Liver (tissue), 3 donors: Measurements from ENCODE around the gene EDN1.

Source experiments
- ATF3 ChIP-seq: IDR thresholded peaks from 2 replicates; pipeline ENCODE4 v1.6.1; 2016; ENCODE audit warnings: antibody characterized with exemption
- EGR1 ChIP-seq, 2 donors: IDR thresholded peaks; 2 replicates each; pipeline ENCODE4 v1.6.1; 2016 to 2018; ENCODE audit warnings: antibody characterized with exemption in 2 of 2, low read depth in 2 of 2
- FOXA1 ChIP-seq: IDR thresholded peaks from 2 replicates; pipeline ENCODE4 v1.6.1; 2016; ENCODE audit warnings: antibody characterized with exemption
- GABPA ChIP-seq, 2 donors: IDR thresholded peaks in 1 of 2; conservative IDR thresholded peaks in 1 of 2; 2 replicates each; pipeline ENCODE4 v1.6.1; 2016; ENCODE audit warnings: antibody characterized with exemption in 2 of 2, mild to moderate bottlenecking in 1 of 2, moderate library complexity in 1 of 2
- JUND ChIP-seq, 2 donors: IDR thresholded peaks; 2 replicates each; pipeline ENCODE4 v1.6.1; 2016; ENCODE audit warnings: antibody characterized with exemption in 2 of 2
- MAX ChIP-seq: IDR thresholded peaks from 2 replicates; pipeline ENCODE4 v1.6.1; 2016; ENCODE audit warnings: antibody characterized with exemption
- RAD21 ChIP-seq, 2 donors: IDR thresholded peaks; 2 replicates each; pipeline ENCODE4 v1.6.1; 2016; ENCODE audit warnings: antibody characterized with exemption in 2 of 2, mild to moderate bottlenecking in 2 of 2
- SP1 ChIP-seq: IDR thresholded peaks from 2 replicates; pipeline ENCODE4 v1.6.1; 2018; ENCODE audit warnings: antibody characterized with exemption, mild to moderate bottlenecking
- TAF1 ChIP-seq: conservative IDR thresholded peaks from 2 replicates; pipeline ENCODE4 v1.6.1; 2016; ENCODE audit warnings: antibody characterized with exemption, mild to moderate bottlenecking
- YY1 ChIP-seq: IDR thresholded peaks from 2 replicates; pipeline ENCODE4 v1.6.1; 2016; ENCODE audit warnings: antibody characterized with exemption, mild to moderate bottlenecking
- TF ChIP-seq, protein P1 (sequence below): fragments of 150-350 bp; IDR thresholded peaks from 2 replicates; pipeline ENCODE4 v1.5.1; 2017; ENCODE audit warnings: improper control_type of control experiment, low read depth, low read length; ENCODE audit not compliant: missing input control
- TF ChIP-seq, protein P2 (sequence below): IDR thresholded peaks from 2 replicates; pipeline ENCODE4 v1.6.1; 2016; ENCODE audit warnings: antibody characterized with exemption
- TF ChIP-seq, protein P3 (sequence below): IDR thresholded peaks from 2 replicates; pipeline ENCODE4 v1.6.1; 2016; ENCODE audit warnings: antibody characterized with exemption, mild to moderate bottlenecking
- donor health status: healthy.
- donor health status: healthy.

DNA sequence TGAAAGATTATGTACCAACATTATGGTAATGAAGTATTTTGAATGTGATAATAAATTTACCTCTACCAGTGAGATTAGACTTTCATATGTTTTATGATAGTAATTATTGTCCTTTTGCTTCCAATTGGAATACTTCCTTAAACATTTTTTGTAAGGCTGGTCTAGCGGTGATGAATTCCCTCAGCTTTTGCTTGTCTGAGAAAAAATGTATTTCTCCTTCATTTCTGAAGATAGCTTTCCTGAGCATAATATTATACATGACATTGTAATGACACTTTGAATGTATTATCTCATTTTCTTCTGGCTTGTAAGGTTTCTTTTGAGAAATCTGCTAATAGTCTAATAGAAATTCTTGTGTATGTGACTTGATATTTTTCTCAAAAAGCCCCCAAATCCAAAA, 18.6 kb upstream of the EDN1 start:
- TF ChIP-seq, protein P1, sequence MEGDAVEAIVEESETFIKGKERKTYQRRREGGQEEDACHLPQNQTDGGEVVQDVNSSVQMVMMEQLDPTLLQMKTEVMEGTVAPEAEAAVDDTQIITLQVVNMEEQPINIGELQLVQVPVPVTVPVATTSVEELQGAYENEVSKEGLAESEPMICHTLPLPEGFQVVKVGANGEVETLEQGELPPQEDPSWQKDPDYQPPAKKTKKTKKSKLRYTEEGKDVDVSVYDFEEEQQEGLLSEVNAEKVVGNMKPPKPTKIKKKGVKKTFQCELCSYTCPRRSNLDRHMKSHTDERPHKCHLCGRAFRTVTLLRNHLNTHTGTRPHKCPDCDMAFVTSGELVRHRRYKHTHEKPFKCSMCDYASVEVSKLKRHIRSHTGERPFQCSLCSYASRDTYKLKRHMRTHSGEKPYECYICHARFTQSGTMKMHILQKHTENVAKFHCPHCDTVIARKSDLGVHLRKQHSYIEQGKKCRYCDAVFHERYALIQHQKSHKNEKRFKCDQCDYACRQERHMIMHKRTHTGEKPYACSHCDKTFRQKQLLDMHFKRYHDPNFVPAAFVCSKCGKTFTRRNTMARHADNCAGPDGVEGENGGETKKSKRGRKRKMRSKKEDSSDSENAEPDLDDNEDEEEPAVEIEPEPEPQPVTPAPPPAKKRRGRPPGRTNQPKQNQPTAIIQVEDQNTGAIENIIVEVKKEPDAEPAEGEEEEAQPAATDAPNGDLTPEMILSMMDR, result no peak
- TF ChIP-seq SP1, result no peak
- TF ChIP-seq MAX, result no peak
- TF ChIP-seq YY1, result no peak
- TF ChIP-seq JUND (IDR thresholded peaks at IDR 0.05), result no peak
- no peak for TF ChIP-seq TAF1
- TF ChIP-seq RAD21 (IDR thresholded peaks at IDR 0.05), result no peak
- TF ChIP-seq, protein P2, sequence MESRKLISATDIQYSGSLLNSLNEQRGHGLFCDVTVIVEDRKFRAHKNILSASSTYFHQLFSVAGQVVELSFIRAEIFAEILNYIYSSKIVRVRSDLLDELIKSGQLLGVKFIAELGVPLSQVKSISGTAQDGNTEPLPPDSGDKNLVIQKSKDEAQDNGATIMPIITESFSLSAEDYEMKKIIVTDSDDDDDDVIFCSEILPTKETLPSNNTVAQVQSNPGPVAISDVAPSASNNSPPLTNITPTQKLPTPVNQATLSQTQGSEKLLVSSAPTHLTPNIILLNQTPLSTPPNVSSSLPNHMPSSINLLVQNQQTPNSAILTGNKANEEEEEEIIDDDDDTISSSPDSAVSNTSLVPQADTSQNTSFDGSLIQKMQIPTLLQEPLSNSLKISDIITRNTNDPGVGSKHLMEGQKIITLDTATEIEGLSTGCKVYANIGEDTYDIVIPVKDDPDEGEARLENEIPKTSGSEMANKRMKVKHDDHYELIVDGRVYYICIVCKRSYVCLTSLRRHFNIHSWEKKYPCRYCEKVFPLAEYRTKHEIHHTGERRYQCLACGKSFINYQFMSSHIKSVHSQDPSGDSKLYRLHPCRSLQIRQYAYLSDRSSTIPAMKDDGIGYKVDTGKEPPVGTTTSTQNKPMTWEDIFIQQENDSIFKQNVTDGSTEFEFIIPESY, result no peak
- TF ChIP-seq ATF3, result no peak
- no peak for TF ChIP-seq FOXA1
- no peak for TF ChIP-seq EGR1 (IDR thresholded peaks at IDR 0.05; ENCODE audit: low read depth in 2 of 2)
- no peak for TF ChIP-seq GABPA (IDR thresholded peaks at IDR 0.05 in 1 of 2, conservative IDR thresholded peaks at IDR 0.05 in 1 of 2)
- TF ChIP-seq, protein P3, sequence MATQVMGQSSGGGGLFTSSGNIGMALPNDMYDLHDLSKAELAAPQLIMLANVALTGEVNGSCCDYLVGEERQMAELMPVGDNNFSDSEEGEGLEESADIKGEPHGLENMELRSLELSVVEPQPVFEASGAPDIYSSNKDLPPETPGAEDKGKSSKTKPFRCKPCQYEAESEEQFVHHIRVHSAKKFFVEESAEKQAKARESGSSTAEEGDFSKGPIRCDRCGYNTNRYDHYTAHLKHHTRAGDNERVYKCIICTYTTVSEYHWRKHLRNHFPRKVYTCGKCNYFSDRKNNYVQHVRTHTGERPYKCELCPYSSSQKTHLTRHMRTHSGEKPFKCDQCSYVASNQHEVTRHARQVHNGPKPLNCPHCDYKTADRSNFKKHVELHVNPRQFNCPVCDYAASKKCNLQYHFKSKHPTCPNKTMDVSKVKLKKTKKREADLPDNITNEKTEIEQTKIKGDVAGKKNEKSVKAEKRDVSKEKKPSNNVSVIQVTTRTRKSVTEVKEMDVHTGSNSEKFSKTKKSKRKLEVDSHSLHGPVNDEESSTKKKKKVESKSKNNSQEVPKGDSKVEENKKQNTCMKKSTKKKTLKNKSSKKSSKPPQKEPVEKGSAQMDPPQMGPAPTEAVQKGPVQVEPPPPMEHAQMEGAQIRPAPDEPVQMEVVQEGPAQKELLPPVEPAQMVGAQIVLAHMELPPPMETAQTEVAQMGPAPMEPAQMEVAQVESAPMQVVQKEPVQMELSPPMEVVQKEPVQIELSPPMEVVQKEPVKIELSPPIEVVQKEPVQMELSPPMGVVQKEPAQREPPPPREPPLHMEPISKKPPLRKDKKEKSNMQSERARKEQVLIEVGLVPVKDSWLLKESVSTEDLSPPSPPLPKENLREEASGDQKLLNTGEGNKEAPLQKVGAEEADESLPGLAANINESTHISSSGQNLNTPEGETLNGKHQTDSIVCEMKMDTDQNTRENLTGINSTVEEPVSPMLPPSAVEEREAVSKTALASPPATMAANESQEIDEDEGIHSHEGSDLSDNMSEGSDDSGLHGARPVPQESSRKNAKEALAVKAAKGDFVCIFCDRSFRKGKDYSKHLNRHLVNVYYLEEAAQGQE, result no peak
